HG03039 (cell line): ENCODE measurements around the gene RTKN2.

Source experiments
- ATAC-seq: cut with Tn5 transposase; IDR thresholded peaks from one replicate; pipeline ENCODE4 v1.9.1; 2021; ENCODE audit warnings: mild to moderate bottlenecking, moderate library complexity; ENCODE audit not compliant: unreplicated experiment

RTKN2 gene

GRCh38 chr10:62230344-62231121 is 38.1 kb downstream of the RTKN2 start:
- no peak for ATAC-seq

GRCh38 chr10:62225362-62225761 is 43.3 kb downstream of the RTKN2 start:
- no peak for ATAC-seq

GRCh38 chr10:62224606-62225005 is 44.0 kb downstream of the RTKN2 start:
- no peak for ATAC-seq

GRCh38 chr10:62217683-62218082 is 51.0 kb downstream of the RTKN2 start:
- ATAC-seq, result no peak

- ATAC-seq, result no peak
Measured at GRCh38 chr10:62214364-62214874, 54.2 kb downstream of the RTKN2 start.

GRCh38 chr10:62205750-62206399 is 62.8 kb downstream of the RTKN2 start:
- no peak for ATAC-seq

- no peak for ATAC-seq
Measured at GRCh38 chr10:62199584-62199983, 69.1 kb downstream of the RTKN2 start.

GRCh38 chr10:62196528-62196927 is 72.1 kb downstream of the RTKN2 start:
- ATAC-seq, result no peak

- ATAC-seq, result no peak
Measured at GRCh38 chr10:62195675-62195926, 73.0 kb downstream of the RTKN2 start.

GRCh38 chr10:62194924-62195674 is 73.5 kb downstream of the RTKN2 start:
- ATAC-seq, result no peak

- ATAC-seq, result no peak
Measured at GRCh38 chr10:62193479-62193878, 75.2 kb downstream of the RTKN2 start.

- no peak for ATAC-seq
Measured at GRCh38 chr10:62189131-62189530, 79.5 kb downstream of the RTKN2 start.

GRCh38 chr10:62188021-62188616 is 80.5 kb downstream of the RTKN2 start:
- ATAC-seq, result no peak

GRCh38 chr10:62186999-62187675 is 81.5 kb downstream of the RTKN2 start:
- no peak for ATAC-seq

- no peak for ATAC-seq
Measured at GRCh38 chr10:62185919-62186692, 82.5 kb downstream of the RTKN2 start.

- ATAC-seq, result no peak
Measured at GRCh38 chr10:62183857-62184795, 84.5 kb downstream of the RTKN2 start.

- ATAC-seq, result peak; percentile 72
Measured at GRCh38 chr10:62183442-62183841, 85.2 kb downstream of the RTKN2 start.

- ATAC-seq, result no peak
Measured at GRCh38 chr10:62182595-62182994, 86.0 kb downstream of the RTKN2 start.

- no peak for ATAC-seq
Measured at GRCh38 chr10:62182171-62182570, 86.5 kb downstream of the RTKN2 start.
